Fibroblast of mammary gland (primary cell): ENCODE data around the gene ANGPTL1.
"Not testable (repeated sequence)": the region's sequence is repeated elsewhere in the genome, so short reads cannot be mapped to it uniquely, and the experiment has no call there.

Experiments
- DNase-seq: peaks from one replicate; pipeline ENCODE4 v3.0.0-alpha.2; 2010; ENCODE audit warnings: low read depth
- H3K4me3 ChIP-seq: 2 replicates; pipeline ENCODE4 v1.5.1; 2011; ENCODE audit warnings: low read depth, mild to moderate bottlenecking, low read length, moderate library complexity; ENCODE audit not compliant: control insufficient read depth
- TF ChIP-seq, protein P1 (sequence below): conservative IDR thresholded peaks from 2 replicates; pipeline ENCODE4 v1.5.1; 2011; ENCODE audit warnings: low read depth, low read length, inconsistent platforms; ENCODE audit not compliant: control insufficient read depth, insufficient read depth

The ANGPTL1 gene

DNA sequence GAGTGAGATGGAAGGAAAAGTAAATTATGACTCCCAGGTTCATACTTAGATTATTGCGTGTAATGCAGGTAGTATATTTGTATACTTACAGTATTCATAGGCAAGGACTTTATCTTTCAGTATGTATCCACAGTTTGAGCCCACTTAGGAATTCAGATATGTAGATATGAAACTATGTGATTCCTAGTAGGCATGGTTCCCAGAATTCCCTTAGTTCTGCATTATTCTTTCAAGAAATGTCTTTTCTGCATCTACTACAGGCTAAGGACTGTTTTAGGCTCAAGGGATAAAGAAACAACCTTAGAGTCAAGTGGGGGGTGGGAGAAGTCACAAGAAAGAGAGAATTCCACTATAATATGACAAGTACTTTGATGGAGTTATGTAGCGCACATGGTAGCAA lies 13.8 kb downstream of the ANGPTL1 start:
- TF ChIP-seq, protein P1, sequence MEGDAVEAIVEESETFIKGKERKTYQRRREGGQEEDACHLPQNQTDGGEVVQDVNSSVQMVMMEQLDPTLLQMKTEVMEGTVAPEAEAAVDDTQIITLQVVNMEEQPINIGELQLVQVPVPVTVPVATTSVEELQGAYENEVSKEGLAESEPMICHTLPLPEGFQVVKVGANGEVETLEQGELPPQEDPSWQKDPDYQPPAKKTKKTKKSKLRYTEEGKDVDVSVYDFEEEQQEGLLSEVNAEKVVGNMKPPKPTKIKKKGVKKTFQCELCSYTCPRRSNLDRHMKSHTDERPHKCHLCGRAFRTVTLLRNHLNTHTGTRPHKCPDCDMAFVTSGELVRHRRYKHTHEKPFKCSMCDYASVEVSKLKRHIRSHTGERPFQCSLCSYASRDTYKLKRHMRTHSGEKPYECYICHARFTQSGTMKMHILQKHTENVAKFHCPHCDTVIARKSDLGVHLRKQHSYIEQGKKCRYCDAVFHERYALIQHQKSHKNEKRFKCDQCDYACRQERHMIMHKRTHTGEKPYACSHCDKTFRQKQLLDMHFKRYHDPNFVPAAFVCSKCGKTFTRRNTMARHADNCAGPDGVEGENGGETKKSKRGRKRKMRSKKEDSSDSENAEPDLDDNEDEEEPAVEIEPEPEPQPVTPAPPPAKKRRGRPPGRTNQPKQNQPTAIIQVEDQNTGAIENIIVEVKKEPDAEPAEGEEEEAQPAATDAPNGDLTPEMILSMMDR: no peak
- H3K4me3 ChIP-seq: no peak overlapping the region
- DNase-seq: no peak

DNA sequence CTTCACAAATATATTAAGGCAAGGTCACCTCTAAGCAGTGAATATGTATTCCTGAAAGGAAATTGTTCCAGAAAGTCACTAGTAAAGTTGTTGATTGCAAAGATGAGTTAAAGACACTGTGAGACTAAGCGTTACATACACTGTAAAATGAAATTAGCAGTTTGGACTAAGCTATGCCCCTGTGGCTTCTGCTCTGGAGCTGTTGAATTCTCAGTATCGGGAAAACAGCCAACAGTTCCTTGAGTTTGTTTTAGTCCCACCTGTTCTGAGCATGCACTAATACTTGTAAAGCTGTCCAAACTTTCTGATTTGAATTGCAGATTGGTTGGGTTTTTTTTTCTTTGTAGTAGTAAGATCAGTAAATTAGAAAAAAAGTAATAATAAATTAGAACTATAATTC lies 21.0 kb downstream of the ANGPTL1 start:
- DNase-seq: no peak
- no peak overlapping the region for H3K4me3 ChIP-seq
- TF ChIP-seq, protein P1: no peak

DNA sequence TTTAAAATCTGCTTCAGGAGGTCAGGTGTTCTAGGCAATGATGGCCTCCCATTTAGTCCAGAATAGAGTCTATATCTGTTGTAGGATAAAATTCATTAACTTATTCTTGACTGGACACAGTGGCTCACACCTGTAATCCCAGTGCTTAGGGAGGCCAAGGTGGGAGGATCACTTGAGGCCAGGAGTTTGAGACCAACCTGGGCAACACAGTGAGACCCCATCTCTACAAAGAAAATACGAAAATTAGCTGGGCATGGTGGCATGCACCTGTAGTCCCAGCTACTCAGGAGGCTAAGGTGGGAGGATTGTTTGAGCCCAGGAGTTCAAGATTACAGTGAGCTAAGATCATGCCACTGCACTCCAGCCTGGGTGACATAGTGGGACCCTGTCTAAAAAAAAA lies 23.0 kb downstream of the ANGPTL1 start:
- not testable (repeated sequence) for DNase-seq, H3K4me3 ChIP-seq

DNA sequence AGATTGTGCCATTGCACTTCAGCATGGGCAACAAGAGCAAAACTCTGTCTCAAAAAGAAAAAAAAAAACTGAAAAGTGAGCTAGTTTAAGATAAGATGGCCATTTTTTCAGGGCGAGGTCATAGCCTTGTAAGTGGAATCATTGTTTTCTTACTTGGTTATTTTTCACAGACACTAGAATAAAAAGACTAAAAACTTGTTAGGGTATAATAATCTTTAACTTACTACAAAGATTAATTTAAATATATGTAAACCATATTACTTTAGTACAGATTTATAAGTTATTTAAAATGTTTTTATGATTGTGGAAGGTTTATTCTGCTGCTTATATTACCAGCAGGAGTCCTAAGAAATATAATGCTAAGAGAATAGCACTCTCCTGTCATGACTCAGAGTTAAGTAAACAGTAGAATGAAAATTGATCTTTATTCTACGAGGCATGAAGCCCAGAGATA lies 23.5 kb downstream of the ANGPTL1 start:
- TF ChIP-seq, protein P1: no peak
- peak; percentile 59 for DNase-seq
- no peak overlapping the region for H3K4me3 ChIP-seq

DNA sequence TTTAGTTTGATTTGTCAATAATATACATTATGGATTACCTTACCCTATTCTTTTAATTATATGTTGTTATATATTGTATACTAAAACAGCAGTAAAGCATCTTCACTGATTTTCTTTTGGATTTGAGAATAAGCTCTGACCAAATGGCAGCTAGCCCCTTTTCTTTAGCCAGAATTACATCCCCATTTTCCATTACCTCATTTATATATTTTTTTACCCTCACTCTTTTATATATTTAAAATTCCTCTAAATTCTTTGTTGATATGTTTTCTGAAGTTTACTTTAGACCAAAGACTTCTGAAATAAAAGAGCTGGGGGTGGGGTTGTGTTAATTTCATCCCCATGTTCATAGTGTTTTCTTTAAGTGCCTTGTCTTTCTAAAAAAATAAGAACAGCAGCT lies 24.6 kb downstream of the ANGPTL1 start:
- no peak for DNase-seq
- no peak overlapping the region for H3K4me3 ChIP-seq
- TF ChIP-seq, protein P1: no peak

DNA sequence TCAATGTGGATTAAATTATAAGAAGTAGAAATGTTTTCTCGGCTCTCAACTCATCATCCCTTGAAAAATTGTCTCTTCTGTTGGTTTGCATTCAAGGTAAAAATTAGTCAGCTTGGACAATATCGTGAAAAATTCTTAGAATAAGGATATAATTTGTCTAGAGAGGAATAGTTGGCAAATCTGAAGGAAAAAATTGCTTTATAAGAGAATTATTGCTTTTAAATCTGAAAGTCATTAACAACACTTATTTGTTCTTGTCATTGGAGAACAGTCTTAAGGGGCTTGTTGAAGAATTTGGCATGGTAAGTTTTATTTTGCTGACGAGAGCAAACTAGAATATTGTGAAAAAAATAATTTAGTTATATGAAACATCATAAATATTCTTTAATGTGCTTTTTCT lies 26.4 kb downstream of the ANGPTL1 start:
- TF ChIP-seq, protein P1: no peak
- H3K4me3 ChIP-seq: no peak overlapping the region
- no peak for DNase-seq

DNA sequence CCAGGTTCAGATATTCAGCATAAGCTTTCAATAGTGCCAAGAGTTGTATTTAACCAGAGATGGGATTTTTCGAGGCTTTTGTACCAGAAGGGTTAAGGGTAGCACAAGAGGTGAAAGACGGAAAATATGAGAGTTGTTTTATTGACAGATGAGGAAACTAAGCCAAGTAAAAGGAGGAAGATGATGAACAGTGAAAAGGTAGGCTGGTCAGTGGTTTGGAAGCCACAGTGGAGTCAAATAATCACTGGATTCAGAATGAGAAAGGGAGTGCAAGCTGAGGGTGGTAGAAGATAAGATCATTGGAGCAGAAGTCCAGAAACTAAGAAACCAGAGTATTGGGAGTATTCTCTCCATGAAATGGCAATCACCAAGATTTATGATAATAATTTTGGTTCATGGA lies 45.7 kb downstream of the ANGPTL1 start:
- TF ChIP-seq, protein P1: no peak
- no peak overlapping the region for H3K4me3 ChIP-seq
- no peak for DNase-seq
